ENCODE measurements around the gene SPAG9.

SPAG9 gene

DNA sequence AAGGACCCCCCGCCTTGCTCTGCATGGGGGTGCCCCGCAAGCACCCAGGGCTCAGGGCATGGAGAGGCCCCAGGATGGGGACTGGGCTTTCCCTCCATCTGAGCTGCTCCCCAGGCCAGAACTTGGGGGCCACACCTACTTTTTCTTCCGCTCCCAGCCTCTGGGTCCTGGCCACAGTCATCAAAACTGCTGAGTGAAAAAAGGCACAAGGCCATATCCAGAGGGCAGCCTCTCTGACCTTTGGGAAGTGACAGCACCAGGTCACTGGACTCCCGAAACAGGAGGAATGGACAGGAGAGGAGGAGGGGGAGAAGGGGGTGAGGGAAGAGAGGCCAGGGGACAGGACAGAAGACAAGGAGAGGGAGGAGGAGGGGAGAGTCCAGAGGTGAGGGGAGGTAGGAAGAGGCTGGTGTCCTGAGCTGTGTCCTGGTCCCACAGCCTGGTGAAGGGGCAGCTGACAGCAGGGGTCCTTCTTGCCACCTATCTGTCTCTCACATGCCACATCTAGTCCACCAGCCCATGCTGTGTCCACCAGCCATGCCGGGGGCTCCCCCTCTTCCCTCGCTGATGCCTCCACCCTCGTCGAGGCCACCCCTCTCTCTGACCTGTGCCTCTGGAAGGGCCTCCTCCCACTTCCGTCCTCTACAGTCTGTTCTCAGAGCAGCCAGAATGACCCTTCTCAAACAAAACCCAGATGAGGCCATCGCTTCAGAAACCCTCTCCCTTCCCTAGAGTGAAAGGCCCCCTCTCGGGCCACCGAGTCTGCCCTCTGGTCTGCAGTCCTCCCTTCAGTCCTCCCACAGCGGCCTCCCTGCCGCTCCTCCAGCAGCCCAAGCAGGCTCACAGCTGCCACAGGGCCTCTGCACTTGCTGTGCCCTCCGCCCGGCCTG lies 180.6 kb downstream of the SPAG9 start:
- DNase-seq (ENCODE audit: low read depth, low spot score): no peak

DNA sequence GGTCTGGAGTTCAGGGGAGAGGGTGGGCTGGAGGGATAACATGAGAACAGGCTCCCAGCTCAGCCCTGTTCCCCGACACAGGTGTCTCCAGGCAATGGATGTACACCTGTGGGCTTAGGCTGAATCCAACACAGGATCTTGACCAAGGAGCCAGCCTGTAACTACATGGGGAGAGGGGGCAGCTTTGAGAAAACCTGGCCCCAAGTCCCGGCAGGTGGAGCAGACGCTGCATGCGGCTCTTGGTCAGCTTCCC lies 181.2 kb downstream of the SPAG9 start:
- DNase-seq (ENCODE audit: low read depth, low spot score): no peak

DNA sequence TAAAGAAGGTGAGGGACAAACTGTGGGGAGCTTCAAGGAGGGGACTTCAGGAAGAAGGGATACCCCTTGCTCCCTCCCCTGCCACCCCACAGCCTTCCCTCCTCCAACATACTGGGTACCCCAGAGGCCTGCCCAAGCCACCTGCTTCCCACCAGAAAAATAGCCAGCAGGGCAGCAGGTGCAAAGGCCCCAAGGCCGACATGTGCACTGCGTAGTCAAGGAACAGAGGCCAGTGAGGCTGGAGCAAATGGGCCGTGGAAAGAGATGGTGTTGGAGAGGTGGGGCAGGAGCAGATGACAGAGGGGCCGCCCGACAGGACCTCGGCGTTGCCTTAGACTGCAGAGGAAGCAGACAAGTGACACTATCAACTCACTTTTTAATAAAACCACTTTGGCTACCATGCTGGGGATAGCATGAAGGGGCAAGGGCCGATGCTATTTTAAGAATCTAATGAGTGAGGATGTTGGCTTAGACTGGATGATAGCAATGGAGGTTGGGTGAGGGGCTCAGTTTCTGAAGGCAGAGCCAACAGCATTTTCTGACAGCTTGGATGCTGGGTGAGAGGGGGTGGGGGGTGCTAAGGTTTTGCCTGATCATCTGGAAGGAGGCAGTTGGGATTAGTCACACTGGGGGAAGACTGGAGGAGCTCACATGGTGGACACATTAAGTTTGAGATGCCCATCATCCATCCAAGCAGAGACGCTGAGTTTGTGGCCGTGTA lies 181.7 kb downstream of the SPAG9 start:
- DNase-seq (ENCODE audit: low read depth, low spot score): no peak

DNA sequence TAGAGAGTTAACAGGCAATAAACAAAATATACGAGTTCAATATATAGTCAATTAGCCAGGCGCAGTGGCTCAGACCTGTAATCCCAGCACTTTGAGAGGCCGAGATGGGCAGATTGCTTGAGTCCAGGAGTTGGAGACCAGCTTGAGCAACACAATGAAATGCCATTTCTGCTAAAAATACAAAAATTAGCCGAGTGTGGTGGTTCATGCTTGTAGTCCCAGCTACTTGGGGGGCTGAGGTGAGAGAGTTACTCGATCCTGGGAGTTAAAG lies 184.7 kb downstream of the SPAG9 start:
- no peak for DNase-seq (ENCODE audit: low read depth, low spot score)

DNA sequence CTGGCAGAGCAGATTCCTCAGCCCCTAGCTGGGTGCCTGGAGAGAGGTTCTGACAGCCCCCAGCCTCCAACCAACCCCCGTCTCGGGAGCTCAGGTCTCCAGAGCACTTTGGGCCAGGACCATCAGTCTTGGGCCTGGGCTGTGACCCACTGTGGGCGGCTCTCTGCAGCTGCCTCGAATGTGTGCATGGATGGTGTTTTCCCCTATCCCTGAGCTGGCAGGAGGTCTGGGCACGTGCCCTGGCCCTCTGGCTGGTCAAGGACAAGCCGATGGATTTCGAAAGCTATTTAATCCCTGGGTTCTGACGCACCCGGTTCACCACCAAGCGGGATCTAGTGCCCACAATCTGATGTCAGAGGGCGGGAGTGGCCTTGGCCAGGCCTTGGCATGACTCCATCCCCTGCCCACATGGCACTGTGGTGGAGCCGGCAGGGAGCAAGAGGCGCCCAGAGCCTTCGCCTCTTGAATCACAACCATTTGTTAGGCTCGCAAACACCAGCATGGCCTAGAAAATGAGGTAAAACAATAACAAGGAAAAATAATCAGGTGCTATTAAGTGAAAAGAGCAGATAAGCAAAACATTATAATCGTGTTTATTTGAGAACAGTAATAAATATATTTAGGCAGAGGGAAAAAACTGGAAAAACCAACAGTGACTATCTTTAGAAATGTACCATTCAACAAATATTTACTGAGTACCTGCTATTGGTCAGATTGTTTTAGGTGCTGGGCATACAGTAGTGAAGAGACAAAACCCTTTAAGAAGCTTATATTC lies 185.3 kb downstream of the SPAG9 start:
- no peak for DNase-seq (ENCODE audit: low read depth, low spot score)

DNA sequence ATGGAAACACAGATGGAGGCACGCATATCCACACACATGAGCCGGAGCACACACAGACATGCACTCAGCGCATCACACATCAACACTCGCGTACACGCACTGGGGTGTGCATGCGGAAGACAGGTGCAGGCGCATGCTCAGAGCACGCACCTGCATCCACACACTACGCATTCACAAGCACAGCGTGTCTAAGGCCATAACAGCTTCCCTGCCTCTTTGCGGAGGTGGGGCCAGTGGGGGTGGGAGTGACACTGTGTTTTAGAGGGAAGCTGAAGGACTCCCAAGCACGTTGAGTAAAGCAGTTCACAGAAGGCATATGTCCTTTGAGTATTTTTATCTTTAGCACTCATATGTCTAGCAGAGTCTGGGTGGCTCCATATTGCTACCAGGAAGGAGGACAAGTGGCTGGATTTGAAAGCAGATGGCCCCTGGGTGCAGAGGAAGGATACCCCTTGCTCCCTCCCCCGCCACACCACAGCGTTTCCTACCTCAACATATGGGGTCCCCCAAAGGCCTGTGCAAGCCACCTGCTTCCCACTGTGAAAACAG lies 185.9 kb downstream of the SPAG9 start:
- DNase-seq (ENCODE audit: low read depth, low spot score): no peak

DNA sequence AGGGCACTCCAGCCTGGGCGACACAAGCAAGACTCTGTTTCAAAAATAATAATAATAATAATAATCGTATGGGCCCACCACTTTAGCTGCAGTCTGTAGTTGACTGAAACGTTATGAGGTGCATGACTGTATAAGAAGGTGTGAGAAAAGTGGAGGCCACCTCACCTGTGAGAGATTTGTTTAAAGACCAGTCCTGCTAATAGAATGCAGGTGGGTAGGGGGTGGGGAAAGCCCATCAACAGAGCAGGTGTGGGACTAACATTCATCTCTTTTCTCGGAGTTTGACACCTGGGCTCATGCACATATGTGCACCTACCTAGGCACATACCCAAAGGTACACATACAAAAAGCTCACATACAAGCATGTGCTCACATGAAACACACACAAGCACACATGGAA lies 186.5 kb downstream of the SPAG9 start:
- no peak for DNase-seq (ENCODE audit: low read depth, low spot score)

DNA sequence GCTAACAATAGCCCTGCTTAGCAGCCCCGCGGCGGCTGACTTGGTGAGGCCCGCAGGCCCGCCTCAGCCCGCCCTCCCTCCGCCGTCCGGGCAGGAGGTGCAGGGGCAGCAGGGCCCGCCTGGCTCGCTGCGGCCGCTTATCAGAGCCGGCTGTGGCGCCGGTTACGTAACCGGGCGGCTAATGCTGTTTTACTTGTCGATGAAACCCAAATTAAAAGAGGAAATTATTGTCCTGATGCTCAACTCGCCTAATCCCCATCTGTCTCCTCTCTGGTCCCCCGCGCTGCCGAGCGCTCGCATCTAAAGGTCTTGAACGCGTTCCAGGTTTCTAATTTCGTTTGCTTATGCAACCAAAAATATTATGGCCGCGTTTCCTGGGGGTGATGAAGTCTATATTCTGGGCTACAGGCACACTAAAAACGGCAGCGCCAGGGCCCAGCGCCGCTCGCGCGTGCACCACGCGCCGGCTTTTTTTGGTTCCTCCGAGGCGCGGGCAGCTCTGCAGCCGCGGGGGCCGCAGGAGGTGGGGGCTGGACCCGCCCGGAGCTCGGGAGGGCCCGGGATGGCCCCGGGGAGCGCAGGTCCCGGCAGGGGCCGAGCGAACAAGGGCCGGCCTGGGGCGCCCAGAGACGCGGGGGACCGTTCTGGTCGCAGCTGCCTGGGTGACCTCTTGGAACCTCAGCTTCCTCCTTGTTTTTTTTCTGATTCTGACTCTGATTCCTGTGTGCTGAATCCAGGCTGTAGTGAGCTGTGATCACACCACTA lies 189.3 kb downstream of the SPAG9 start:
- no peak for DNase-seq (ENCODE audit: low read depth, low spot score)

DNA sequence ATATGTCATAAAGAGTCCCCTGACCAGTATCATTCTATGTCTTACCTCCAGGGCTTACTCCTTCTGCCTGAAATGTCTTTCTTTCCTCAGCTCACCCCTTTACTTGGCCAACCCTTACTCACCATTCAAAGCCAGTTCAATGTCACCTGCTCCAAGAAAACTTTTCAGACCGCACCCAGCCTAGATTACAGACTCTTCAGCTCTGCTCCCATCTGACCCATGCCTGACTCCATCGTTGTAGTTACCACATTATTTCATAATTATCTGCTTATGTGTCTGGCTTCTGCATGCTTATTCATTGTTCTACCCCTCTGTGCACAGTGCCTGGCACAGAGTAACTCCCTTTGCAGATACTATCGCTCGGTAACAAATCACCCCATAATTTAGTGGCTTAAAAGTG lies 192.0 kb downstream of the SPAG9 start:
- DNase-seq (ENCODE audit: low read depth, low spot score): no peak

DNA sequence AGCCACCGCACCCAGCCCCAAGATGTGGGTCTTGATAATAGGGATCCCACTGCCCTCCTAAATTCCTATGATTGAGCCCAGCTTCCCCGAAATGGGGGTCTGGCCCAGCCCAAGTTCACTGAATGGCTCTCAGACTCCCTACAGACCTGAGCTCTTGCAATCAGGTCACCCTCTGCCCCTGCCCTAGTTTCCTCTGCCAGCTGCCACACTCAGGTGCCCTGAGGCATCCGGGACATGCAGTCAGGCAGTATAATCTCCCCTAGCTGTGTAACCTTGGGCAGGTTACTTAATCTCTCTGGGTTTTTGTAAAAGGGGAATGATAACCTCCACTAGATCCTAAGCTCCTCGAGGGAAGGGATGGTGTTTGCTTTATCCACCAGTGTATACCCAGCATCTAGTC lies 193.4 kb downstream of the SPAG9 start:
- no peak for DNase-seq (ENCODE audit: low read depth, low spot score)

DNA sequence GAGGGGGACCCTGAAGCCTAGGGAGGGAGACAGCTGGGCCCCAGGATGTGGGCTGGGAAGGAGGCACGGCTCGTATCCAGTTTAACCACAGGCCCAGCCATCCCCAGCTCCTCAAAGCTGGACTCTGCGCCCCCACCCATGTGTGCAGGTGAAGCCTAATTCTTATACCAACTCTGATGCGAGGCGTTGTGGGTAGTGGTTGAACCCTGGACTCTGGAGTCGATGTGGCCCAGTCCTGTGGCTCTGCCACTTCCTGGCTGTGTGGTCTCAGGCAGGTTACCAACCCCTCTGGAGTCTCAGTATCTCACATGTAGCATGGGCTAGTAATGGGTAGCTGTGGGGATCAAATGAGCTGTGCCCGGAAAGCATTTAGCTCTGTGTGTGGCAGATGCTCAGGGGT lies 194.1 kb downstream of the SPAG9 start:
- DNase-seq (ENCODE audit: low read depth, low spot score): no peak

DNA sequence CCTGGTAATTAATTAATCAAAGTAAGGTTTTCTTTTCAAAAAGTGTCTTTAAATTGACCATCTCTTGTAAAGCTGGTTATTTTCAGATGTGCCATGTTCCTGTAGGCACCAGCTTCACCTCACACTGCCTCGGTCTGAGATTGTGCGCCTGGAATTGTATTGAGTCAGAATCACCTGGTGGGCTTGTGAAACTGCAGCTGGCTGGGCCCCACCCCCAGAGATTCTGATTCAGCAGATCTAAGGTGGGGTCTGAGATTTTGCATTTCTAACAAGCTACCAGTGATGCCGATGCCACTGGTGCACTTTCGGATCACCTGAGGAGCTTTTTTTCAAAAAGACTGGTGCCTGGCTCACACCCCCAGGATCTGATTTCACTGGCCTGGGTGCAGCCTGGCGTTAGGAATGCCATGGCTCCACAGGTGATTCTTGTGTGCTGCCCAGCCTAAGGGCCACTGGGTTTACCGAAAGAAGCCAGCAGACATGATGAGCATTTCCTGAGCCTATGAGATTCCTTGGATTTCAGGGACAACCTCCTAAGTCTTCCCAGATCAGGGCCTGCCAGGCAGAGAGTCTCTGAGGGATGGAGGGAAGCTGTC lies 195.3 kb downstream of the SPAG9 start:
- DNase-seq (ENCODE audit: low read depth, low spot score): no peak

DNA sequence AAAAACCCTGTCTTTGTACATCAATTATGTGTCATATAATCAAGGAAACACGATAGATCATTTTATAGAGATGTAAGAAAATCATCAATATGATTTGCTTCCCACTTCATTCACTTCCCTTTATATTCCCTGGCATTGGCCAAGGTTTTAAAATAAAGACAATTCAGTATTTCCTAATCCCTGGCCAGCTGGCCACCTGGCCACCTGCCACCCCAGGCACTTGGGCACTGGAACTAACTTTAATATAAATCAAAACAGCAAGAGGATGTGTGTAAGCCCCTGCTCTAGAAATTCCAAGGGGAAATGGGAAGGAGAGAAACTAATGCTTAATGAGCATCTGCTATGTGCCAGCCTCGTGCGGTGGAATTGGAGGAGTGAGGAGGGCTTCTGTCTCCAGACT lies 195.9 kb downstream of the SPAG9 start:
- no peak for DNase-seq (ENCODE audit: low read depth, low spot score)

DNA sequence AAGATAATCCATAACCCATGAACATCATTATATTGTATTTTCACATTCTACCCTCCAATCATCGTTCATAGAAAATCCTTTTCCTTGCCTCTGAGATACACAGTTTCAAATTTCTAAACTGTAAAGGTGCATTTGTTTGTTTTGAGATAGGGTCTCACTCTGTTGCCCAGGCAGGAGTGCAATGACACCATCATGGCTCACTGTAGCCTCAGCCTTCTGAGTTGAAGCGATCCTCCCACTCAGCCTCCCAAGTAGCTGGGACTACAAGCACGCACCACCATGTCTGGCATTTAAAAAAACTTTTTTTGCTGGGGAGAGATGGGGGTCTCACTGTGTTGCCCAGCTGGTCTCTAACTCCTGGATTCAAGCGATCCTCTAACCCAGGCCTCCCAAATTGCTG lies 196.4 kb downstream of the SPAG9 start:
- DNase-seq (ENCODE audit: low read depth, low spot score): no peak

DNA sequence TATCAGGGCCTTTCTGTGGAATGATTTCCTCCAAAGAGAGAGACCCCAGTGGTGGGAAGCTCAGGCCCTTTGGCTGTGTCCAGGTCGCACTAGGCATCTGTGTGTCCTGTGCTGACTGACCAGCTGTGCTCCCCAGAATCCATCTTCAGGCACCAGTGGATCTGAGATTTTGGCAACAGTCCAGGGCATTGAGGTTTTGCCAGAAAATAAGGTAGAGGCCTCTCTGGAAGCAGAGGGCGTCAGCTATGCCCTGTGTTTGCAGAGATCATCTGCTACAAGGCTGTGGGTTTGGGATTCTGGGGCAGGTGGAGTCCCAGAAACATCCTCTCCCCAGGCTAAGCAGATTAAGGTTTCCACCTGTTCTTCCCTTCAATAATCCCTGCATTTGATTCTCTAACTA lies 197.1 kb downstream of the SPAG9 start:
- no peak for DNase-seq (ENCODE audit: low read depth, low spot score)

DNA sequence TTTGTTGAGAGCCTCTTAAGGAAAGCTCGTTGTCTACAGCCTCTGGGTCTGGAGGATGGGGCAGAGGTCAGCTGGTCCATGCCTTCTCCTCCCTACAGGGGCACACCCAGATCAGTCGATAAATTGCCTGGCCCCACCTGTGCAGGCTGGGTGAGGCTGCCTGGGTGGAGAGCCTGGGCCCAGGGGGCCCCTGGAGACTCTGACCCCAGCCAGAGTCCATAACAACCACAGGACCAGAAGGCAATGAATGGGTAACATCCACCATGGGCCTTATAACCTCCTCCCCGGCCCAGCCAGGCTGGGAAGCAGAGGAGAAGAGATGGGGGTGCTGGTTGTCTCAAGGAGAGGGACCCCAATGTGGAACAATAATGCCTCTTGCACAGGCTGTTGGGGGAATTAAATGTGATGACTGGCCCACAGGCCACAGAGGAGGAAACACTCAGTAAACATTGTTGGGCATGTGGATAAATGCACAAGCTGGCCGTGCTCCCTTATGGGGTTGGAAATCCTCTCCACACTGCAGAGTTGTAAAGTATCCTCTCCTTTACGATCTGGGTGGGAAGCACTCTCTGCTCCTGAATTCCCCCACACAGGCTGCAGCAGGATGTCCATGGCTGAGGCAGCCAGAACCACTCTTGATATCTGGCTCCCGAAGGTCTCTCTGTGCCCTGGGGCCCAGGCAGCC lies 197.8 kb downstream of the SPAG9 start:
- no peak for DNase-seq (ENCODE audit: low read depth, low spot score)

DNA sequence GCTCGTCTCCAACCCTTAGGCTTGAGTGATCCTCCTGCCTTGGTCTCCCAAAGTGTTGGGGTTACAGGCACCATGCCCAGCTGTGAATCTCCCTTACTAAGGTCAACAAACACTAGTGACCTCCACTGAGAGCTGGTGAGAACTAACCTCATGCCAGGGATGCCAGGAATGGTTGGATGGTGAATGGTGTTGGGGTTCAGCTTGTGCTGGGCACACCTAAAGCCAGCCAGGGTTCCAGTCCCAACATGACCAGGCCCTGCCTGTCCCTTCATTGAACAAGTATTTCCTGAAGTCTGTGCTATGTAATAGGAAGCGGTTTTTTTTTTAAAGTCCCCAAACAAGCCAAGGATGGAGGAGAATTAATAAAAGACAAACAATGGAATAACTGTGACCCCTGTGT lies 198.6 kb downstream of the SPAG9 start:
- no peak for DNase-seq (ENCODE audit: low read depth, low spot score)

DNA sequence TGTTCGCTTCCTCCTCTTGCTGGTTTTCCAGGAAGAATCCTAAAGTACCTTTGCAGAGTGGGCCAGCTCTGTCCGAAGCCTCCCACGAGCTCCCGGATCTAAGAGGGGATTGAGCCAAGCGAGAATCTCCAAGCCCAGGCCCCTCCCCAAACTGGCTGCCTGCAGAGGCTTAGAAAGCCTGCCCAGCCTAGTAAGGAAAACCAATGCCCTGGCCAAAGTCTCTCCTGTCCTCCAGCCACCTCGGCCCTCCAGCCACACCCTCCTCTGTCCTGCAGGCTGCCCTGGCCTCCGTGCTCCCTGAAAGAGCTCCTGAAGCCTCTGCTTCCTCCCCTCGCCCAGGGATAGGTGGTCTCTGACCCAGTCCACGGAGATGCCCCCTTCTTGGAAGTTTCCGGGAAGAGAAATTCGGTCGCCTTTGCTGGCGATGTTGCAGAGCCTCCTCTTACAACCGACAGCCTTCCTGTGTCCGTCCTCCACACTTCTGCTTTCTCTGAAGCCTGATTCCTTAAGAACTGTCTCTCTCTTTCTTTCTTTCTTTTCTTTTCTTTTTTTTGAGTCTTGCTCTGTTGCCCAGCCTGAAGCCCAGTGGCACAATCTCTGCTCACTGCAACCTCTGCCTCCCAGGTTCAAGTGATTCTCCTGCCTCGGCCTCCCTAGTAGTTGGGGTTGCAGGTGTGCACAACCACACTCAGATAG lies 199.6 kb downstream of the SPAG9 start:
- DNase-seq (ENCODE audit: low read depth, low spot score): no peak

DNA sequence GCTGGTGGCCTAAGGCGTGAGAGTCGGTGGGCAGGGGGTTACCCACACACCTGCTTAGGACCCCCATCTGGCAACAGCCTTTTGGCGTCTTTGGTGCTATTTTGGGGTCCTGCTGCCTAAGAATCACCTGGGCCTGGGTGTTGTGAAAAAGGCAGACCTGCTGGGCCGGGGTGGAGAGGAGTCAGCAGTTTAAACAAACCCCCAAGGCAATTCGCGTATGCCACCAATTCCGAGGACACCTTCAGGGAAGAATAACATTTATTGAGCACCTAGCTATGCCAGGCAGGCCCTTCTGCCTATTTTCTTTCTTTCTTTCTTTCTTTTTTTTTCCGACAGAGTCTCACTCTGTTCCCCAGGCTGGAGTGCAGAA lies 200.6 kb downstream of the SPAG9 start:
- no peak for DNase-seq (ENCODE audit: low read depth, low spot score)

DNA sequence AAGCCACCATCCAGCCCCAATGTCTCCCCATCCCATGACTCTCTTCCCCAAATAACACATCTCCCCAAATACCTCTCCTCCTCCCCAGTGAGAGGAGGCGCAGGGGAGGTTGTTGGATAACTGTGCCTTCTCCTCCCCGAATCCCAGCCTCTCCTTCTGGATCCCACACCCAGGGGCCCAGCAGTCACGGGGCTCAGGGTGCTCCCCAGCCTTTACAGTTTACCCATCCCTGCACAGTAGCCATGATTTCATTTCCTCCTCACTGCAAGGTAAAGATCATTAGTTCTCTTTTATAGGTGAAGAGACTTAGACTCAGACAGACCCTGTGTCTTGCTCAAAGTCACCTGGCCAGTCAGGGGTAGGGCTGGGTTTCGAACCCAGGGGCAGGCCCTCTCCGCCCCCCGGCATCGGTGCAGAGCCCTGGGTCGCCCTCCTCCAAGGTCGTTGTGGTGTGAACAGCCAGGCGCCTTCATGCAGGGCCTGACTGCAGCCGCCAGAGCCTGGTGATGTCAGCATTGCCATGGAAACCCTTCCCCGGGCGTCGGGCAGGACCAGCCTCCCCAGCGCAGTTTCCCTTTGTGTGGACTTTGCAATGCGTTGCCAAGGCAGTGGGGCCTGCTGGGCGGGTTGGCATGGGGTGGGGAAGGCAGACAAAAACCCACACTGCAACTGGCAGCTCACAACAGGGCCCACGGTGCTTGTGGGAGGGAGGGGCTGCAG lies 201.2 kb downstream of the SPAG9 start:
- peak; percentile 35 for DNase-seq (ENCODE audit: low read depth, low spot score)

All from activated naive CD8-positive, alpha-beta T cell treated with anti-CD3 and anti-CD28 coated beads, Interleukin-2, amount 50 U/mL, for 16 hours (primary cell).